SK-MEL-5 (cell line): Measurements from ENCODE around the gene ADCY1. TPM values are rescaled to one million over a fixed set of nuclear protein-coding genes. Genes with fewer than 3 reads are reported as not detected.
"Not testable (repeated sequence)": the region's sequence is repeated elsewhere in the genome, so short reads cannot be mapped to it uniquely, and the experiment has no call there.

Experiments
- DNase-seq: peaks from one replicate; pipeline ENCODE4 v3.0.0-alpha.2; 2016; ENCODE audit warnings: low read depth, low spot score
- in situ Hi-C: cut with HindIII; loops from 2 replicates; pipeline ENCODE4 v1.10.0; 2016; ENCODE audit warnings: low sequenced_read_pairs, high pct_unique_total_duplicates, low pct_unique_long_range_greater_than_20kb
- polyA plus RNA-seq, 2 experiments: library from polyadenylated mRNA; depleted of rRNA; stranded (reverse); fragments of >200 nt; gene quantifications; 2 replicates each; pipeline ENCODE4 v1.2.3, GENCODE V29; 2015
- total RNA-seq: library from RNA; depleted of rRNA; stranded (reverse); fragments of >200 nt; shearing (Covaris generic); gene quantifications from 2 replicates; pipeline ENCODE4 v1.2.3, GENCODE V29; 2014; rRNA removed

ADCY1 gene
- 39.9 and 41.4 TPM in 2 replicates for total RNA-seq
- polyA plus RNA-seq (2015; cell fraction: cytosol; rRNA removed): 60.1 and 84.5 TPM in 2 replicates
- polyA plus RNA-seq (2015; cell fraction: nucleus; rRNA removed): 29.6 and 32.3 TPM in 2 replicates

GRCh38 chr7:45573661-45574415, at the start of gene ADCY1:
Gene ADCY1, plus strand, starts transcription at chr7:45574368. Its CDS starts 176 bp downstream, at chr7:45574544.
- in situ Hi-C loops: no loop called here
- DNase-seq: no peak

- in situ Hi-C loops: no loop called here
- no peak for DNase-seq
These were observed 49.7 kb upstream of the ADCY1 start for GRCh38 chr7:45524445-45524844.

- in situ Hi-C loops: no loop called here
- DNase-seq: no peak
These were observed 49.1 kb upstream of the ADCY1 start for GRCh38 chr7:45525057-45525456.

- in situ Hi-C loops: no loop called here
- DNase-seq: no peak
These were observed 30.7 kb upstream of the ADCY1 start for GRCh38 chr7:45543473-45543872.

GRCh38 chr7:45545105-45545710, 29.0 kb upstream of the ADCY1 start:
- DNase-seq, in situ Hi-C loops: not testable (repeated sequence)

GRCh38 chr7:45548917-45549316, 25.3 kb upstream of the ADCY1 start:
- DNase-seq, in situ Hi-C loops: not testable (repeated sequence)

GRCh38 chr7:45563401-45563800, 10.8 kb upstream of the ADCY1 start:
- no peak for DNase-seq
- in situ Hi-C loops: no loop called here

GRCh38 chr7:45563941-45564461, 10.2 kb upstream of the ADCY1 start:
- DNase-seq: no peak
- in situ Hi-C loops: no loop called here

GRCh38 chr7:45564485-45564884, 9.7 kb upstream of the ADCY1 start:
- no peak for DNase-seq
- in situ Hi-C loops: no loop called here

- in situ Hi-C loops: no loop called here
- no peak for DNase-seq
These were observed 9.2 kb upstream of the ADCY1 start for GRCh38 chr7:45564886-45565455.

GRCh38 chr7:45566386-45566785, 7.8 kb upstream of the ADCY1 start:
- in situ Hi-C loops: no loop called here

GRCh38 chr7:45566961-45567360, 7.2 kb upstream of the ADCY1 start:
- in situ Hi-C loops: no loop called here
- no peak for DNase-seq

More at GRCh38 chr7:45566386-45566785, 7.8 kb upstream of the ADCY1 start:
- DNase-seq: no peak

- in situ Hi-C loops: no loop called here
These were observed 6.5 kb upstream of the ADCY1 start for GRCh38 chr7:45567713-45568112.

GRCh38 chr7:45568536-45569289, 5.5 kb upstream of the ADCY1 start:
- in situ Hi-C loops: no loop called here
- peak; percentile 35 for DNase-seq

More at GRCh38 chr7:45567713-45568112, 6.5 kb upstream of the ADCY1 start:
- DNase-seq: no peak

GRCh38 chr7:45569290-45569685, 4.9 kb upstream of the ADCY1 start:
- DNase-seq: no peak
- in situ Hi-C loops: no loop called here

GRCh38 chr7:45570797-45571196, 3.4 kb upstream of the ADCY1 start:
- in situ Hi-C loops: no loop called here
- no peak for DNase-seq

GRCh38 chr7:45573204-45573603, 964 bp upstream of the ADCY1 start:
- DNase-seq: no peak
- in situ Hi-C loops: no loop called here

- in situ Hi-C loops: no loop called here
- DNase-seq: no peak
These were observed 174 bp downstream of the ADCY1 start for GRCh38 chr7:45574416-45574668.
